Measurements from ENCODE around the gene KLHL18. TPM values are rescaled to one million over a fixed set of nuclear protein-coding genes. Genes with fewer than 3 reads are reported as not detected.
"Not testable (repeated sequence)": the region's sequence is repeated elsewhere in the genome, so short reads cannot be mapped to it uniquely, and the experiment has no call there.

The KLHL18 gene
- total RNA-seq (2014; rRNA removed; shearing (Covaris generic); ENCODE audit: low replicate concordance) = 22.9 and 26.5 TPM in 2 replicates

DNA sequence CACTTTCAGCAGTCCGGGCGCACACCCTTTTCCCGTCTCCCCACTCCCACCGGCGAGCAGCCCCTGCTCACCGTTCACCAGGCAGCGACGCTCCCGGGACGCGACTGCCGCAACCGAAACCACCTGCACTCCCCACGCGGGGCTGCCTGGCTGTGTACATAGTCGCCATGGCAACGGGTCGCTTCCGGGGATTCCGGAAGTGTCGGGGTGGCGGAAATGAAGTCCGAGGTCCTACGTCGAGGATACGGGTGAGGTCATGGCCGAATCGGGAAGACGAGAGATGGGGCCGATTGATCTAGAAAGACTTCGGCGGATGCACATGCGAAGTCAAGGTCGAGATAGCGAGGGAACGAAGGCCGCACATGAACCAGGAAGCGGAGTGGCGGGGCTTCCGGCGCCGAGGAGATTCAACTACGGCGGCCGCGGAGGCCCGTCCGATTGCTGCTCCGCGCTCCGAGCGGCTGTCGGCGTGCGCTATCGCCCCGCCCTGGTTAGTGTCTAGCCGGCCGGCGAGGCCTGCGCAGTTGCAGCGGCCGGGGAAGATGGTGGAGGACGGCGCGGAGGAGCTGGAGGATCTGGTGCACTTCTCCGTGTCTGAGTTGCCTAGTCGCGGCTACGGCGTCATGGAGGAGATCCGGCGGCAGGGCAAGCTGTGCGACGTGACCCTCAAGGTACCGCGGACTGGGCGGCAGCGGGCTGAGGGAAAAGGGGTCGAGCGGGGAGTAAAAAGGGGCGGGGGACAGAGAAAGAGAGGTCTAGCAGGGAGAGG, at the start of gene KLHL18, which contains the start of gene KIF9:
Gene KLHL18, plus strand, starts transcription at position 521 of the 769 bp plus-strand sequence. Its CDS starts 22 bp downstream, at position 543.
Gene KIF9, minus strand, starts transcription at position 376 of the 769 bp plus-strand sequence. CDS start 5,425 bp downstream, outside the sequence.
- in situ Hi-C loops (cut with HindIII; ENCODE audit: low pct_unique_long_range_greater_than_20kb, low sequenced_read_pairs) = no loop called here
- DNase-seq (ENCODE audit: low read depth) = peak; percentile 90

GRCh38 chr3:47238017-47238416, 44.7 kb upstream of the KLHL18 start:
- in situ Hi-C loops (cut with HindIII; ENCODE audit: low pct_unique_long_range_greater_than_20kb, low sequenced_read_pairs) = no loop called here
- no peak for DNase-seq (ENCODE audit: low read depth)

GRCh38 chr3:47239929-47240328, 42.8 kb upstream of the KLHL18 start:
- DNase-seq (ENCODE audit: low read depth) = no peak
- in situ Hi-C loops (cut with HindIII; ENCODE audit: low pct_unique_long_range_greater_than_20kb, low sequenced_read_pairs) = no loop called here

DNA sequence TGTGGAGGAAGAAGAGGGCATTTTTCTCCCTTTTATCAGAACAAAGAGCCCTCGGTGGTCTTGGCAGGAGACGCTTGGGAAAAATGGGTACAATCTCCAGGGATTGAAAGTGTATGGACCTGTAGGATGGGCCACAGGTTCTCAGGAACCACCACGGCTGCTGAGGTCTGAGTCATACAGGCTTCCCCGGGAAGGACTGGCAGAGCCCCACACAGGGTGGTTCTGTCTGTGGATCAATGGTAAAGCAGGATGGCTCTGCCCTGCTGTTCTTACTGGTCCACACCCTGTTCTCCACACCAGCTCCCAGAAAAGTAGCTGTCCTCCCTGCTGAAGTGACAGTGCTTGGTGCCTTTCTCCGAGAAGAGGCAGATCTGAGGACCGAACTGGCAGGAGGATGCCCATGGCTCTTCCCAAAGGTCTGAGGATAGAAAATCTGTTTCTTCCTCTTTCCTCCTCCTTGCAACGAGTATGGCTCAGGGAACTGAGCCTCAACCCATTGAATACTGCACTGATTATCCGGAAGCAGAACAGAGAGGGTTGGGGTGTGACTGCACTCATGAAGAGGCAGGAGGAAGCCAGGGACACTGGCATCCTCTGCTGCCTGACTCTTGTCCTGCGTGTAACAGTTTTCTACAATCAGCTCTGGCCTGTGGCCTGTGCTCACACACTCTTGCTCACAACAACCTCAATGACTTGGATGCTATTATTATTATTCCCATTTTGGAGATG, 39.2 kb upstream of the KLHL18 start:
- DNase-seq (ENCODE audit: low read depth) = no peak
- in situ Hi-C loops (cut with HindIII; ENCODE audit: low pct_unique_long_range_greater_than_20kb, low sequenced_read_pairs) = no loop called here

DNA sequence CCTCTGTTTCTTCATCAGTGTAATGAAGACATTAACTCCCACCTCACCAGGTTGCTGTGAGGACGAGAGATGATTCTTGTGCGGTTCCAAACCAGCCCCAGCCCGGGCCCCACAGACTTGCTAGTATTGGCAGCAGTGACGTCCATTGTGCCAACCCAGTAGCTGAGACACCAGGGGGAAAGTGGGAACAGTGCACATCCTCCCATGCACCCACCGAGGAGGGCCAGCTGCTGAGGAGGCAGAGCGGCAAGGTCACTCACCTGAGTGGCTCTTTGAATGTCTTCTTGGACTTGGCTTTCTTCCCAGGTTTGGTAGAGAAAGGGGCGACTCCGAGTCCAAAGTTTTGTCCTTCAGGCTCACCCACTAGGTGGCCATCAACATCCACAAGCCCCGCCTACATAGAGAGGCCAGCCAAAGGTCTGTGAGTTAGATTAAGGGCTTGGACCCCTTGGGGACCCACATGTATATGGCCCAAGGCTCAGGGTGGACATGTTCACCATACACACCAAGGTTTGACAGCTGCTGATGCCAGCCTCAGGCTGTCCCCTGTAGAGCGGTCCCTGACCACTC, 38.1 kb upstream of the KLHL18 start:
- in situ Hi-C loops (cut with HindIII; ENCODE audit: low pct_unique_long_range_greater_than_20kb, low sequenced_read_pairs) = no loop called here
- no peak for DNase-seq (ENCODE audit: low read depth)

DNA sequence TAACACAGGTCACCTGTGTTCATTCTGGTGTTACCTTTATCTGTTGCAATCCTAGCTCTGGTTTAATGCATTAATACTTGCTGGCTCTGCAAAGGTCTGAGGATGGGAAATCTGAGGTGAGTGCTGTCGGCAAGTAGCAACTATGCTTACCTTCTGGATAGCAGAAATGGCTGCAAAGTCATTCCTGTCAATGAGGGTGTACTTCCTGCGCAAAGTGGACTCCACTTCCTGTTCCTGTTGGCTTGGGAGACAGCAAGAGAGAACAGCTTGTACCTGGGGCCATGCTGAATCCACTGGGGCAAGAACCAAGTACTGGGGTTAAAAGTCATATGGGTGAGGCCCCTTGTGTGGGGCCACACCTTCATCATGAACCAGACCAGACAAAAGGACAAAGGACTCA, 37.5 kb upstream of the KLHL18 start:
- DNase-seq (ENCODE audit: low read depth) = no peak
- in situ Hi-C loops (cut with HindIII; ENCODE audit: low pct_unique_long_range_greater_than_20kb, low sequenced_read_pairs) = no loop called here

GRCh38 chr3:47247131-47248064, 35.3 kb upstream of the KLHL18 start:
- no peak for DNase-seq (ENCODE audit: low read depth)
- in situ Hi-C loops (cut with HindIII; ENCODE audit: low pct_unique_long_range_greater_than_20kb, low sequenced_read_pairs) = no loop called here

DNA sequence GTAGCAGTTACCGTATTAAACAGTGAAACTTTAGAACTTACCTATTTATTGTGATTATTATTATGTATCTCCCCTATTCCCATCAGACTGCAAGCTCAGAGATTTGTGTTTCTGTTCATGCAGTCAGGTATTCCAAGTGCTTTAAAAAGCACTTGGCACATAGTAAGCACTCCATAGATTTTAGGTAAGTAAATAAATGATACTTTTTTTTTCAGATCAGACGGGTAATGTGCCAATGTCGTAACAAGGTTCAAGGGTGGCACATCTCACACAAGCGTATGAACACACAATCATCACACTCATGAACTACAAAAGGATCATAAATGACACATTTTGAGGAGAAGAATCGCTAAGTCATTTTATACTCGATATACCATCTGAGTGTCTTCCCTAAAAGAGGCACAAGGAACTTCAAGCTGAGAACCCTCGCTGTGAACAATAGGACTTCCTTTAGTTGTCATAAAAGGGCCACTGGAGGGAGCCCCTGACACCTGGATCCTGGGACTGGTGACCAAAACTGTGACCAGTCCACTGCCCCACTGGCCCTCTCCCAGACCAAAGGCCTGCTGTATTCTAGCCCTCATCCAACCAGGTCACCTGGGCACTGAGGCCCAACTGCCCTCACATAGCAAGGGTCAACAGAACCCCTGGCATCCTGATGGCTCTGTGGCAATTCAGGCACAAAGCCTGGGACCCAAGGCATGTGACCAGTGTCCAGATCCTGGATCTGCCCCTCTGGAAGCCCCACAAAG, 32.3 kb upstream of the KLHL18 start:
- DNase-seq (ENCODE audit: low read depth) = no peak
- in situ Hi-C loops (cut with HindIII; ENCODE audit: low pct_unique_long_range_greater_than_20kb, low sequenced_read_pairs) = no loop called here

DNA sequence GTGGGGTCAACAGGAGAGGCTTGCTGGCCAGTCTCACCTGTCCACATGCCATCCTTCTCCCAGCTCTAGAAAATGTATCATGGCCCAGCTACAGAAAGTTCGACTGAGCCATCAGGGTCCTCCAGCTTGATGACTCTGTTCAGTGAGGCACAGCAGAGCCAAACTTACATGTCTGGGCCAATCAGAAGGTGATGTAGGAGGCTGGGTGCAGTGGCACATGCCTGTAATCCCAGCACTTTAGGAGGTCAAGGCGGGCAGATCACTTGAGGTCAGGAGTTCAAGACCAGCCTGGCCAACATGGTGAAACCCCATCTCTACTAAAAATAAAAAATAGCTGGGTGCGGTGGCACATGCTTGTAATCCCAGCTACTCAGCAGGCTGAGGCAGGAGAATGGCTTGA, 31.7 kb upstream of the KLHL18 start:
- in situ Hi-C loops (cut with HindIII; ENCODE audit: low pct_unique_long_range_greater_than_20kb, low sequenced_read_pairs); DNase-seq (ENCODE audit: low read depth): not testable (repeated sequence)

DNA sequence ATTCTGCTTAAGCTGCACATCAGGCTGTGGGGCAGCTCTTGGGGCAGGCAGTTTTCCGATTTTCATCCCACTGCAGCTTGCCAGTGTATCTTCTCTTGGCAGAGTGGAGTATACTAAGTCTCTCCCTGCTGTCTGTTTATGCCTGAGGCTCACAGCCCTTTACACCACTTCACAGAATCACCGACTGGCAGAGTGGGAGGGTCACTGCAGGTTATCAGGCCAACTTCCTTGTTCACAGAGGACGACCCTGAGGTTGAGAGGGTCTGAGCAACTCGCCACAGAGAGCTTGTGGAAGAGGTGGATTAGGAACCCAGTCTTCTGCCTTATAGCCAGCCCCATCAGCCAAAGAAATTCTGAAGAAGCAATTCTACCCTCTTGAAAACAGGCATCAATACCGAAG, 31.1 kb upstream of the KLHL18 start:
- DNase-seq (ENCODE audit: low read depth) = no peak
- in situ Hi-C loops (cut with HindIII; ENCODE audit: low pct_unique_long_range_greater_than_20kb, low sequenced_read_pairs) = no loop called here

GRCh38 chr3:47256331-47256730, 26.4 kb upstream of the KLHL18 start:
- in situ Hi-C loops (cut with HindIII; ENCODE audit: low pct_unique_long_range_greater_than_20kb, low sequenced_read_pairs); DNase-seq (ENCODE audit: low read depth): not testable (repeated sequence)

DNA sequence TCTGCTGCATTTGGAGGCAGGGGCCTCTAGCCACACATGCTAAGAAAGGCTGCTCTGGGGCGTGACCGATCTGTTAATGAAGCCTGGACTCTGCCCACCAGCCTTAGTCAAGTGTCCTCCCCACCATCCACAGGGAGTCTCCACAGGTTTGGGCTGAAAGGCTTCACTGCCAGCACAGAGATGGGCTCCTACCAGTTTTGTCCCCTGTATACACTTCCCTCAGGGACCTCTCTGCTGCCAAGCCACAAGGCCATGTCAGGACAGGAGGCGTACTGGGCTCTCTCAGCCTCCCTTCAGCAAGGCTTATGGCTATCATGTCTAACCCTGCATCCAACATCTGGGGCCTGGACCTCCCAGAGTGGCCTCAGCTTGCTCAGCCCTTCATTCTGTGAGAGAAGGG, 23.6 kb upstream of the KLHL18 start:
- no peak for DNase-seq (ENCODE audit: low read depth)
- in situ Hi-C loops (cut with HindIII; ENCODE audit: low pct_unique_long_range_greater_than_20kb, low sequenced_read_pairs) = no loop called here

DNA sequence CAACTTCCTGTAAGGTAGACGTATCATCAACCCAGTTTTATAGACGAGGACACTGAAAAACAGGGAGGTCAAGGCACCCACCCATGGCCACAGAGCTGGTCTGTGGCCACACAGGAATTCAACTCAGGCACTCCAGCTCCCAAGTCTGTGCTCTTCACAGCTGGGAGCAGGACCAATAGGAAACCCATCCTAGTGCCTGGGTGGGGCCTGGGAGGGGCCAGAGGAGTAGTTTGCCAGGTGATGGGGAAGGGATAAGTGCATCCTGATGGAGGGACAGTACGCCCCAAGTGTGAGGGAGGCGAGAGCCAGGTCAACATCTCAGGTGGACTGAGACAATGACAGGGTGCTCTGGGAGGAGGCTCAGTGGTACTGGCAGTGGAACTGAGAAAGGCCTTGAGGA, 22.1 kb upstream of the KLHL18 start:
- DNase-seq (ENCODE audit: low read depth) = no peak
- in situ Hi-C loops (cut with HindIII; ENCODE audit: low pct_unique_long_range_greater_than_20kb, low sequenced_read_pairs) = no loop called here

DNA sequence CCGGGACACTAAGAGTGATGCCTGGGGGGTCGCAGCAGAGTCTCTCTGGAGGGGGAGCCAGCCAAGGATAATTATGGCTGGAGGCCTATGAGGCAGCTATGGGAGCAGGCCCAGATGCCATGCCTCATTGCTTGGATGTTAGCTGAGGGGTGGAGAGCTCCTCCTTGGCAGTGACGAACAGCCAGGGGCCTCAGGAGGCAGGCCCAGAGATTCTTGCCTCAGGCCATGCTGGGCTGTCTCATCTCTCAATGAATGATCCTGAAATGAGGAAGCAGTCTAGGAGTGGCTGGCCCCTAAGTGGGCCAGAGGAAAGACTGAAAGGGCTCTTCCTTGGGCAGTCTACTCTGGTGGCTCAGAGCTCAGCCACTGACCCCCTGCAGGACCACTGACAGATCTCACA, 21.4 kb upstream of the KLHL18 start:
- peak; percentile 45 for DNase-seq (ENCODE audit: low read depth)
- in situ Hi-C loops (cut with HindIII; ENCODE audit: low pct_unique_long_range_greater_than_20kb, low sequenced_read_pairs) = no loop called here

GRCh38 chr3:47265008-47265407, 17.7 kb upstream of the KLHL18 start:
- DNase-seq (ENCODE audit: low read depth) = no peak
- in situ Hi-C loops (cut with HindIII; ENCODE audit: low pct_unique_long_range_greater_than_20kb, low sequenced_read_pairs) = no loop called here

DNA sequence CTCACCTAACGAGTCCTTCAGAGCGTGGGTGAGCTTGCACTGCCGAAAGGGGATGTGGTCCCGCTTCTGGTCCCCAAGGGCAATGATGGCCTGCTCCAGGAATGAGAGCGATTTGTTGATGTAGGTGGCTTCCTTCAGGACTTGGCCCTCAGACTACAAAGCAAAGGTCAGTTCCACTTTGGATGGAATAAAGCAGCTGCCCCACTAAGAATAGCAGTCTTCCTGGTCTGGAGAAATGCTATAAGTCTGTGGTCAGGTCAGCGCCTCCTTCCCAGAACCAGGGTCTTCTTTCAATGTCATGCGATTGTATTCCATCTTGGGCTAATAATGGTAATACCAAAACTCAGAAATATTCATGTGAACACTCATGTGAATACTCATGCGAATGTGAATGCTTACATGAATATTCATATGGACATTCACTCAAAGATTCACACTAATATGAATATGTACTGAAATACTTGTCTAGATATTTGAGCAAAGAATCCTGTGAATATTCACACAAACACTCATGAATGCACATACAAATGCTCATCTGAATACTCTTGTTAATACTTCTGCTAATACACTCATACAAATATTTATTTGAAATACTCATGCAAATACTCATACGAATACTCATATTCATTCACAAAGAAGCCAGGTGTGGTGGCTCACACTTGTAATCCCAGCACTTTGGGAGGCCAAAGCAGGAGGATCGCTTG, 16.9 kb upstream of the KLHL18 start:
- DNase-seq (ENCODE audit: low read depth) = no peak
- in situ Hi-C loops (cut with HindIII; ENCODE audit: low pct_unique_long_range_greater_than_20kb, low sequenced_read_pairs) = no loop called here
